Measurements from ENCODE around the gene ALG3. TPM values are rescaled to one million over a fixed set of nuclear protein-coding genes. Genes with fewer than 3 reads are reported as not detected.

The ALG3 gene
- total RNA-seq, 1 donor from 2014 or later = 33.8 TPM

DNA sequence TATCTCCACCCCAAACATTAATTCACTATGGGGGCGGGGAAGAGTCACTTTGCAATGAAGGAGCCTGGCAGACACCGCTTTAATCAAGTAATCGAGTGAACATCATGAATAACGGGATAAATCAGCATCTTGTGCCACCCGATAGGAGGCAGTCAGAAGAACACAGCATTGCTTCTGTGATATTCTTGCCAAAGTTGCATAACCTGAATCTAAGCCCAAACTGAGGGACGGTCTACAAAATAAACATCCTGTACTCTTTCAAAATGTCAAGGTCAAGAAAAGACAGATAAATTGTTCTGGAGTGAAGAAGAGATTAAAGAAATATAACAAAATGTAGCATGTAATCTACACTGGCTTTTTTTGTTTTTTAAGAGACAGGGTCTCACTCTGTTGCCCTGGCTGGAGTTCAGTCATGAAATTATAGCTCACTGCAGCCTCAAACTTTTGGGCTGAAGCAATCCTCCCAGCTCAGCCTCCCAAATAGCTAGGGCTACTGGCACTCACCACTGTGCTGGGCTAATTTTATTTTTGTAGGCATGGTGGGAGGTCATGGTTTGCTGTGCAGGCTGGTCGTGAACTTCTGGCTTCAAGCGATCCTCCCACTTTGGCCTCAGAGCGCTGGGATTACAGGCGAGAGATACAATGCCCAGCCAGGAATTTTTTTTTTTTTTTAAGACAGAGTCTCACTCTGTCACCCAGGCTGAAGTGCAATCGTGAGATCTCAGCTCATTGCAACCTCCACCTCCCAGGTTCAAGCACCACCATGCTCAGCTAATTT, 39.4 kb downstream of the ALG3 start:
- Histone ChIP-seq H3K4me1 (no peaks in the 10 kb centered on the region), H3K27me3 (no peaks in the 10 kb centered on the region), H3K4me3 (no peak overlapping the region), H3K27ac (no peak overlapping the region), H3K36me3 (no peaks in the 10 kb centered on the region), H3K9me3 (no peaks in the 10 kb centered on the region)
- TF ChIP-seq, protein P1, sequence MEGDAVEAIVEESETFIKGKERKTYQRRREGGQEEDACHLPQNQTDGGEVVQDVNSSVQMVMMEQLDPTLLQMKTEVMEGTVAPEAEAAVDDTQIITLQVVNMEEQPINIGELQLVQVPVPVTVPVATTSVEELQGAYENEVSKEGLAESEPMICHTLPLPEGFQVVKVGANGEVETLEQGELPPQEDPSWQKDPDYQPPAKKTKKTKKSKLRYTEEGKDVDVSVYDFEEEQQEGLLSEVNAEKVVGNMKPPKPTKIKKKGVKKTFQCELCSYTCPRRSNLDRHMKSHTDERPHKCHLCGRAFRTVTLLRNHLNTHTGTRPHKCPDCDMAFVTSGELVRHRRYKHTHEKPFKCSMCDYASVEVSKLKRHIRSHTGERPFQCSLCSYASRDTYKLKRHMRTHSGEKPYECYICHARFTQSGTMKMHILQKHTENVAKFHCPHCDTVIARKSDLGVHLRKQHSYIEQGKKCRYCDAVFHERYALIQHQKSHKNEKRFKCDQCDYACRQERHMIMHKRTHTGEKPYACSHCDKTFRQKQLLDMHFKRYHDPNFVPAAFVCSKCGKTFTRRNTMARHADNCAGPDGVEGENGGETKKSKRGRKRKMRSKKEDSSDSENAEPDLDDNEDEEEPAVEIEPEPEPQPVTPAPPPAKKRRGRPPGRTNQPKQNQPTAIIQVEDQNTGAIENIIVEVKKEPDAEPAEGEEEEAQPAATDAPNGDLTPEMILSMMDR (IDR thresholded peaks at IDR 0.05) = no peak
- DNase-seq (no peak), ATAC-seq (no peak)
- intact Hi-C loops (cut with DNase I) = no loop called here

DNA sequence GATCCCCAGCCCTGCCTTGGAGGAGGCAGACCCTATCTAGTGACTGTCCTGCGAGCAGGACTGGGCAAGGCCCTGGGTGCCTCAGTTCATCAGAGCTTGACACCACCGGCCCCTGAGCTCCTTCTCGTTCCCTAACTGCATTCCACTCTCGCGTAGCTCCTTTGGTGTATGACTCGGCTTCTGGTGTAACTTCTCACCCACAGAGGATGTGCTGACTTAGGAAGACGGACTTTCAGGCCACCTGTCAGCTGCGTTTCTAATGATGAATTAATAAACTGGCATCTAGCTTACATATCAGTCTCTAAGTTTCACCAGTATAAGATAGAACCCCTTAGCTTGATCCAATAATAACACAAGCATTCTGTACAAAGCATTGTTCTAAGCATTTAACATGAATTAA, 45.2 kb downstream of the ALG3 start:
- Histone ChIP-seq H3K4me3 (no peak overlapping the region), H3K9me3 (no peaks in the 10 kb centered on the region), H3K27ac (no peak overlapping the region), H3K27me3 (no peaks in the 10 kb centered on the region), H3K4me1 (no peaks in the 10 kb centered on the region), H3K36me3 (no peaks in the 10 kb centered on the region)
- TF ChIP-seq, protein P1 (IDR thresholded peaks at IDR 0.05) = no peak
- intact Hi-C loops (cut with DNase I) = no loop called here
- DNase-seq = no peak
- ATAC-seq = no peak

DNA sequence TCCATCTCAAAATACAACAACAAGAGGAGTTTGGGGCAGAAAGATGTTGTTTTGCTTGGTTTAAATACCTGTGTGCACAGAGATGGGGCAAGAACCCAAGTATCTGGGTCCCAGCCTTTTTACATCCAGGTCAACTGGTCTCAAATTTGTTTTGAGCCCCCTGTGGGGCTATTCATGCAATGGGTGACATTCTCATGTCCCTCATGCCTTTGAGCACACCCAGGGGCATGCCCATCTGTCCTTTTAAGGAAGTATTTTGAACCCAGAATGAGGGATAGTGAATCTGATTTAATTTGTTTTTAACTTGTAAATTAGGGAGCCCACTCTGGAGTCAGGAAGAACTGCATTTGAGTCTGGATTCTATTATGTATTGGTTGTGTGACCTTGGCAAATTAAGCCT, 47.9 kb downstream of the ALG3 start:
- H3K9me3 ChIP-seq = no peaks in the 10 kb centered on the region
- intact Hi-C loops (cut with DNase I) = no loop called here
- TF ChIP-seq, protein P1 (IDR thresholded peaks at IDR 0.05) = no peak
- H3K4me1 ChIP-seq = no peaks in the 10 kb centered on the region
- H3K4me3 ChIP-seq = no peak overlapping the region
- ATAC-seq (no peak), DNase-seq (no peak)
- H3K36me3 ChIP-seq = peaks cover 3% of the 10 kb centered on the region
- H3K27ac ChIP-seq = no peak overlapping the region
- H3K27me3 ChIP-seq = no peaks in the 10 kb centered on the region

DNA sequence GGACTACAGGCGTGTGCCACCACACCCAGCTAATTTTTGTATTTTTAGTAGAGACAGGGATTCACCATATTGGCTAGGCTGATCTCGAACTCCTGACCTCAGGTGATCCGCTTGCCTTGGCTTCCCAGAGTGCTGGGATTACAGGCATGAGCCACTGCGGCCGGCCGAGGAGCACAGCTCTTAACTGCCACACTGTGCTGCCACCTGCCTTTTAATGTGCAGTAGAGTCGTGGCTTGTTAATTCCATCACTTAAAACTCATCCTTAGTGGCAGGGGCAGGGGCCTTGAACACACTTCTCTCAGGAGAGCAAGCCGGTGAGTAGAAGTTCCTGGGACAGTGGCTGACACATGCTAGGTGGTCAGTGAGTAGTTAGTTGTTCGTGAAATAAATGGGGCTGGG, 50.3 kb downstream of the ALG3 start:
- ATAC-seq (no peak), DNase-seq (no peak)
- Histone ChIP-seq H3K27me3 (no peaks in the 10 kb centered on the region), H3K27ac (no peak overlapping the region), H3K36me3 (peaks cover 27% of the 10 kb centered on the region), H3K9me3 (no peaks in the 10 kb centered on the region), H3K4me1 (no peaks in the 10 kb centered on the region), H3K4me3 (no peak overlapping the region)
- TF ChIP-seq, protein P1 (IDR thresholded peaks at IDR 0.05) = no peak
- intact Hi-C loops (cut with DNase I) = no loop called here

DNA sequence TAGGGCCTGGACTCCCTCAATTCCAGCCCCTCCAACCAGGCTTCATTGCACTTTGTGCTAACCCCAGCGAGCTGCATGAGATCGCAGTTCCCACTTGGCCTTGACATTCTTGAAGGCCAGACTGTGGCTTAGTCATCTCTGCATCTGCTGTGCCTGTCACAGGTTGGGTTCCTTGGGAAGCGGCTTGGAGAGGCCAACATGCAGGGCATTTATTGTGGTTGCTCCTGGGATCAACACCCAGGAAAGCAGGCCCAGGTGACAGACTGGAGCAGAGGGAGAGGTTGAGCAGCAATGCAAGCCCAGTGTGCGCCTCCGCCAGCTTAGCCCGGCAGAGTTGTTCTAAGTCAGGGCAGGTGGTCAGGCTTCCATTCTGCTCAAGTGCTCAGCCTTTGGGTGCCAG, 52.2 kb downstream of the ALG3 start:
- Histone ChIP-seq H3K4me1 (no peaks in the 10 kb centered on the region), H3K27ac (no peak overlapping the region), H3K9me3 (no peaks in the 10 kb centered on the region), H3K36me3 (peaks cover 46% of the 10 kb centered on the region), H3K27me3 (no peaks in the 10 kb centered on the region), H3K4me3 (no peak overlapping the region)
- TF ChIP-seq, protein P1 (IDR thresholded peaks at IDR 0.05) = no peak
- no peak for DNase-seq
- ATAC-seq = no peak
- intact Hi-C loops (cut with DNase I) = no loop called here

Measured in upper lobe of right lung (tissue), 1 donor.